Measurements from ENCODE around the gene EPN2. TPM values are rescaled to one million over a fixed set of nuclear protein-coding genes. Genes with fewer than 3 reads are reported as not detected.

EPN2 gene
- polyA plus RNA-seq, 1 of the 3 experiments (the other 2 are of a cell fraction): 38.9 TPM

- no peak overlapping the region for H3K9ac ChIP-seq
- H3K4me2 ChIP-seq: no peak overlapping the region
- peaks cover 51% of the 10 kb centered on the region for H3F3A ChIP-seq (replicated peaks; ENCODE audit: insufficient read depth)
- TF ChIP-seq TAF1 (IDR thresholded peaks at IDR 0.05; ENCODE audit: borderline replicate concordance, low read depth, low read length): no peak
- no peak for TF ChIP-seq CTCF (IDR thresholded peaks at IDR 0.05)
- no peak for TF ChIP-seq NRF1 (IDR thresholded peaks at IDR 0.05; ENCODE audit: low read depth, low read length)
- TF ChIP-seq IRF3 (IDR thresholded peaks at IDR 0.05; ENCODE audit: low read depth, low read length): no peak
- no peak for TF ChIP-seq TCF12 (IDR thresholded peaks at IDR 0.05)
- no peak for TF ChIP-seq RXRA (IDR thresholded peaks at IDR 0.05; ENCODE audit: borderline replicate concordance, low read depth)
- TF ChIP-seq SIN3A (IDR thresholded peaks at IDR 0.05; ENCODE audit: borderline replicate concordance, low read depth, low read length): no peak
- no peak for TF ChIP-seq USF2 (IDR thresholded peaks at IDR 0.05; ENCODE audit: borderline replicate concordance, low read depth, low read length)
- TF ChIP-seq MXI1 (IDR thresholded peaks at IDR 0.05; ENCODE audit: low read depth, low read length): no peak
- no peak for TF ChIP-seq USF1 (IDR thresholded peaks at IDR 0.05; ENCODE audit: borderline replicate concordance, low read depth)
- no peak for TF ChIP-seq CHD2 (IDR thresholded peaks at IDR 0.05; ENCODE audit: low read length, partially characterized antibody)
- TF ChIP-seq FOSL2 (IDR thresholded peaks at IDR 0.05; ENCODE audit: borderline replicate concordance, low read depth): no peak
- no peak for TF ChIP-seq REST (IDR thresholded peaks at IDR 0.05; ENCODE audit: low read depth, low read length)
- no peak for TF ChIP-seq NFIC (IDR thresholded peaks at IDR 0.05; ENCODE audit: borderline replicate concordance)
- no peak for TF ChIP-seq FOXM1 (IDR thresholded peaks at IDR 0.05; ENCODE audit: low read depth)
- peaks cover 31 to 49% of the 10 kb centered on the region in 2 experiments for H3K36me3 ChIP-seq (replicated peaks in 1 of 2; ENCODE audit: control insufficient read depth in 1 of 2, insufficient read depth in 2 of 2, low read length in 1 of 2)
- 0 out of 2 replicates have a peak, but pooled peaks cover 7% of the 10 kb centered on the region for H4K20me1 ChIP-seq (ENCODE audit: insufficient read depth)
- H3K9me2 ChIP-seq: no peaks in the 10 kb centered on the region
- no peak overlapping the region for H3K4me3 ChIP-seq (ENCODE audit: low read depth in 2 of 2, low read length in 1 of 2)
- ChIA-PET POLR2A (interaction anchor here (0.6 to 0.7 kb wide), 2 partner anchors 29 to 403 kb away, joined by 3 read pairs; no protein-coding TSS in a partner anchor), CTCF (interaction anchor here (1.0 to 2.7 kb wide), 2 partner anchors 8 to 66 kb away, joined by 3 to 18 read pairs; no protein-coding TSS in a partner anchor)
- peak overlapping the region in 1 of 2 experiments; percentile 11; a peak in 1 of 4 replicates for H3K27ac ChIP-seq (ENCODE audit: low read depth in 2 of 2, low read length in 1 of 2)
- peaks cover 69% of the 10 kb centered on the region for H3K79me2 ChIP-seq (ENCODE audit: insufficient read depth)
- no peak for DNase-seq
- no peaks in the 10 kb centered on the region for H3K27me3 ChIP-seq (ENCODE audit: insufficient read depth)
- peaks cover 30 to 58% of the 10 kb centered on the region in 2 experiments for H3K4me1 ChIP-seq (ENCODE audit: control insufficient read depth in 1 of 2, insufficient read depth in 2 of 2, low read depth in 1 of 2, low read length in 1 of 2)
- no CpG with 5 or more reads among the region's 7 CpGs for WGBS (ENCODE audit: low lambda C conversion rate)
- H3K9me3 ChIP-seq: no peaks in the 10 kb centered on the region
- H2AFZ ChIP-seq (ENCODE audit: low read depth): no peak overlapping the region
These were observed 144.2 kb downstream of the EPN2 start for GRCh38 chr17:19381361-19381740.

Data from SK-N-SH (cell line).